Mammary epithelial cell (primary cell): ENCODE measurements around the gene PNO1.

ENCODE experiments used
- CTCF ChIP-seq, 2 donors: IDR thresholded peaks in 1 of 2; conservative IDR thresholded peaks in 1 of 2; 2 replicates each; pipeline ENCODE4 v1.5.1; 2011 to 2012; ENCODE audit warnings: inconsistent platforms in 2 of 2, low read length in 2 of 2, mild to moderate bottlenecking in 2 of 2, control low read depth in 1 of 2, low read depth in 1 of 2; ENCODE audit not compliant: insufficient read depth in 1 of 2; ENCODE audit errors: extremely low read depth in 1 of 2
- EZH2 ChIP-seq: IDR thresholded peaks from 2 replicates; pipeline ENCODE4 v1.6.1; 2012; ENCODE audit warnings: low read length, inconsistent platforms, borderline replicate concordance

DNA sequence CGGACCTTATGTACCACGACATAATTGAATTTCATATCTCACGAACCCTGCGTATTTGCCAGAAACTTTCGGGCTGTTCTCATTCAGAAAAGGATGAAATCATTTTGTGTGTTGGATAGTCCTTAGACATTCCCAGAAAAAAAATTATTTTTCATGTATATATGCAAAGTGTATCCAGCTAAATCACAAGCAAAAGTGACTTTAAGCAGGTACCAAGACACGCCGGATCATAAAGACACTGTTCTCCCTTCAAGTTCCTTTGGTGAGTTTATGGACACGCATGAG is 35.1 kb upstream of the PNO1 start:
- TF ChIP-seq CTCF (conservative IDR thresholded peaks at IDR 0.05 in 1 of 2, IDR thresholded peaks at IDR 0.05 in 1 of 2; ENCODE audit: extremely low read depth in 1 of 2, insufficient read depth in 1 of 2, low read depth in 1 of 2, low read length in 2 of 2) (no peak), EZH2 (no peak)
